HepG2 (cell line): ENCODE data around the gene ZNF185. TPM values are rescaled to one million over a fixed set of nuclear protein-coding genes. Genes with fewer than 3 reads are reported as not detected.

Experiments used
- ATAC-seq: fragments of 200-7000 bp; cut with Tn5 transposase; 3 replicates; pipeline ENCODE4 v1.9.1; 2020; ENCODE audit warnings: mild to moderate bottlenecking, moderate library complexity
- BruUV-seq: library from RNA; stranded (reverse); fragments of 400-500 nt; replicated peaks from 2 replicates; lab custom pipeline; 2021; lab: Mats Ljungman, UMichigan
- CTCF ChIA-PET: fragments of 300-600 bp; formaldehyde crosslinking; extraction: SDS; loops from one replicate; lab custom pipeline; 2021; ENCODE audit warnings: low total read pairs, inconsistent platforms, low intra/inter-chr PET ratio; lab: Yijun Ruan, JAX
- POLR2A ChIA-PET: fragments of 350-600 bp; sonication (Branson Sonifier 250); formaldehyde crosslinking; loops from one replicate; lab custom pipeline; 2020; ENCODE audit warnings: antibody characterized with exemption, inconsistent platforms; lab: Yijun Ruan, JAX
- DNase-seq: peaks from one replicate; pipeline ENCODE4 v3.0.0-alpha.2; 2015; ENCODE audit warnings: low spot score
- FAIRE-seq: peaks from 3 replicates; lab custom pipeline; 2011; peaks lifted over from hg19 to GRCh38; lab: Jason Lieb, UNC
- H2AFZ ChIP-seq: one replicate; pipeline ENCODE4 v1.6.1; 2011; ENCODE audit warnings: low read length, inconsistent platforms
- H3K27ac ChIP-seq: fragments of 300-600 bp; 3 replicates; pipeline ENCODE4 v1.8.0; 2011; ENCODE audit warnings: mixed run types, mild to moderate bottlenecking, mixed read lengths, low read length, inconsistent platforms; ENCODE audit not compliant: insufficient read depth; ENCODE audit errors: extremely low read length
- H3K27me3 ChIP-seq, 2 experiments: fragments of 200-600 bp in 1 of 2; 2 replicates in 1 of 2; 3 replicates in 1 of 2; pipeline versions ENCODE4 v1.6.0 to v1.8.0; 2011; ENCODE audit warnings: low read length in 2 of 2, mild to moderate bottlenecking in 2 of 2, moderate library complexity in 2 of 2, inconsistent platforms in 1 of 2; ENCODE audit not compliant: insufficient read depth in 2 of 2, control insufficient read depth in 1 of 2
- H3K36me3 ChIP-seq, 2 experiments: fragments of 200-600 bp in 1 of 2; replicated peaks in 1 of 2; 2 replicates in 1 of 2; 3 replicates in 1 of 2; pipeline versions ENCODE4 v1.5.1 to v1.8.0; 2011; ENCODE audit warnings: low read length in 2 of 2, inconsistent platforms in 1 of 2; ENCODE audit not compliant: insufficient read depth in 2 of 2, control insufficient read depth in 1 of 2
- H3K4me1 ChIP-seq: 2 replicates; pipeline ENCODE4 v1.5.1; 2012; ENCODE audit warnings: low read length, inconsistent platforms; ENCODE audit not compliant: insufficient read depth
- H3K4me2 ChIP-seq: 2 replicates; pipeline ENCODE4 v1.6.0; 2011; ENCODE audit warnings: low read depth, low read length, inconsistent platforms
- H3K4me3 ChIP-seq, 3 experiments: fragments of 200-600 bp in 1 of 3; sonication (generic), shearing (Covaris generic) in 1 of 3; replicated peaks in 1 of 3; 2 replicates each; pipeline ENCODE4 v1.5.1; 2011 to 2016; ENCODE audit warnings: low read length in 3 of 3, inconsistent platforms in 2 of 3, low read depth in 2 of 3, mild to moderate bottlenecking in 2 of 3, control low read depth in 1 of 3, mixed read lengths in 1 of 3; ENCODE audit not compliant: insufficient read depth in 1 of 3
- H3K79me2 ChIP-seq: one replicate; pipeline ENCODE4 v1.6.1; 2011; ENCODE audit warnings: low read length, inconsistent platforms; ENCODE audit not compliant: insufficient read depth
- H3K9ac ChIP-seq: 2 replicates; pipeline ENCODE4 v1.6.0; 2011; ENCODE audit warnings: mild to moderate bottlenecking, low read depth, low read length, inconsistent platforms; ENCODE audit not compliant: insufficient read depth
- H3K9me3 ChIP-seq: 2 replicates; pipeline ENCODE4 v1.5.1; 2012; ENCODE audit warnings: mild to moderate bottlenecking, low read length
- H4K20me1 ChIP-seq: 2 replicates; pipeline ENCODE4 v1.6.0; 2011; ENCODE audit warnings: inconsistent platforms, mild to moderate bottlenecking, low read length, moderate library complexity; ENCODE audit not compliant: insufficient read depth
- CERS6 ChIP-seq: sonication (generic); formaldehyde crosslinking; IDR thresholded peaks from 2 replicates; pipeline ENCODE4 v1.5.0; 2020; ENCODE audit warnings: missing genetic modification reagents
- FIP1L1 ChIP-seq: fragments of 200-400 bp; formaldehyde crosslinking; IDR thresholded peaks from 2 replicates; pipeline ENCODE4 v1.6.1; 2018; ENCODE audit warnings: low read depth, mild to moderate bottlenecking, low read length, moderate library complexity, borderline replicate concordance; ENCODE audit not compliant: insufficient read depth
- MTA1 ChIP-seq: sonication (generic); formaldehyde crosslinking; IDR thresholded peaks from 2 replicates; pipeline ENCODE4 v1.4.0; 2020; ENCODE audit warnings: missing genetic modification reagents, mild to moderate bottlenecking, borderline replicate concordance
- NFATC3 ChIP-seq: sonication (generic); formaldehyde crosslinking; IDR thresholded peaks from 2 replicates; pipeline ENCODE4 v1.5.1; 2020; ENCODE audit warnings: mild to moderate bottlenecking, missing genetic modification reagents
- NFE2L1 ChIP-seq: sonication (generic); formaldehyde crosslinking; IDR thresholded peaks from 2 replicates; pipeline ENCODE4 v1.4.0; 2020; ENCODE audit warnings: missing genetic modification reagents, mild to moderate bottlenecking, borderline replicate concordance
- RORA ChIP-seq: sonication (generic); formaldehyde crosslinking; IDR thresholded peaks from 2 replicates; pipeline ENCODE4 v1.5.0; 2020; ENCODE audit warnings: mild to moderate bottlenecking, missing genetic modification reagents, moderate library complexity
- SP2 ChIP-seq: sonication (generic); formaldehyde crosslinking; IDR thresholded peaks from 2 replicates; pipeline ENCODE4 v1.5.1; 2020; ENCODE audit warnings: mild to moderate bottlenecking, missing genetic modification reagents
- SP5 ChIP-seq: IDR thresholded peaks from 2 replicates; pipeline ENCODE4 v1.6.1; 2016; ENCODE audit warnings: low read depth, borderline replicate concordance
- ZFP82 ChIP-seq: sonication (generic); formaldehyde crosslinking; IDR thresholded peaks from 2 replicates; pipeline ENCODE4 v1.5.1; 2020; ENCODE audit warnings: mild to moderate bottlenecking, missing genetic modification reagents, borderline replicate concordance
- ZNF234 ChIP-seq: sonication (generic); formaldehyde crosslinking; conservative IDR thresholded peaks from 2 replicates; pipeline ENCODE4 v1.5.1; 2020; ENCODE audit warnings: mild to moderate bottlenecking, missing genetic modification reagents
- ZNF3 ChIP-seq: IDR thresholded peaks from 2 replicates; pipeline ENCODE4 v1.7.0; 2017; ENCODE audit warnings: inconsistent platforms
- ZNF550 ChIP-seq: sonication (generic); formaldehyde crosslinking; IDR thresholded peaks from 2 replicates; pipeline ENCODE4 v1.4.0; 2020; ENCODE audit warnings: mild to moderate bottlenecking, missing genetic modification reagents, borderline replicate concordance
- WGBS: methylation state at CpG from one replicate; pipeline ENCODE4 v1.1.6; 2017; ENCODE audit warnings: low lambda C conversion rate; 5-methylcytosine and 5-hydroxymethylcytosine counted together
- in situ Hi-C: cut with HindIII; loops from 2 replicates; pipeline ENCODE4 v1.10.0; 2017; ENCODE audit warnings: low pct_unique_long_range_greater_than_20kb; ENCODE audit not compliant: extremely low pct_ligation_motif_present
- intact Hi-C: fragments of 100-400 bp; cut with micrococcal nuclease; formaldehyde crosslinking; loops from one replicate; pipeline ENCODE4 v1.10.0; 2022; ENCODE audit not compliant: unreplicated experiment
- polyA plus RNA-seq, 8 experiments: library from polyadenylated mRNA; depleted of rRNA in 3 of 8; stranded (reverse) in 7 of 8; unstranded in 1 of 8; fragments of >200 nt; fragmentation: Illumina TruSeq in 4 of 8; extraction: Trizol in 4 of 8; gene quantifications; 2 replicates each; pipeline versions ENCODE4 v1.2.1 to v1.2.3, GENCODE V29; 2011 to 2016; ENCODE audit warnings: low read depth in 4 of 8, missing spikeins in 1 of 8, mixed read lengths in 1 of 8; ENCODE audit not compliant: insufficient read depth in 1 of 8
- total RNA-seq, 5 experiments: library from RNA; depleted of rRNA; stranded (reverse); fragments of >200 nt; fragmentation: Illumina TruSeq; extraction: Trizol; gene quantifications; 2 replicates each; pipeline ENCODE4 v1.2.3, GENCODE V29; 2016; ENCODE audit warnings: low read depth in 1 of 5
- TF ChIP-seq, protein P1 (sequence below): sonication (generic); formaldehyde crosslinking; IDR thresholded peaks from 2 replicates; pipeline ENCODE4 v1.4.0; 2020; ENCODE audit warnings: mild to moderate bottlenecking, low read depth, missing genetic modification reagents
- TF ChIP-seq, protein P2 (sequence below): IDR thresholded peaks from 2 replicates; pipeline ENCODE4 v1.6.1; 2016; ENCODE audit warnings: missing compliant biosample characterization, missing genetic modification reagents, borderline replicate concordance

ZNF185 gene
- total and polyA plus RNA-seq, 2 of the 13 experiments (the other 11 are each of a cell fraction or from before 2014, with no cell fraction given), result 1.6 to 3.4 TPM

- POLR2A ChIA-PET, result no interaction called here
- TF ChIP-seq, protein P1, sequence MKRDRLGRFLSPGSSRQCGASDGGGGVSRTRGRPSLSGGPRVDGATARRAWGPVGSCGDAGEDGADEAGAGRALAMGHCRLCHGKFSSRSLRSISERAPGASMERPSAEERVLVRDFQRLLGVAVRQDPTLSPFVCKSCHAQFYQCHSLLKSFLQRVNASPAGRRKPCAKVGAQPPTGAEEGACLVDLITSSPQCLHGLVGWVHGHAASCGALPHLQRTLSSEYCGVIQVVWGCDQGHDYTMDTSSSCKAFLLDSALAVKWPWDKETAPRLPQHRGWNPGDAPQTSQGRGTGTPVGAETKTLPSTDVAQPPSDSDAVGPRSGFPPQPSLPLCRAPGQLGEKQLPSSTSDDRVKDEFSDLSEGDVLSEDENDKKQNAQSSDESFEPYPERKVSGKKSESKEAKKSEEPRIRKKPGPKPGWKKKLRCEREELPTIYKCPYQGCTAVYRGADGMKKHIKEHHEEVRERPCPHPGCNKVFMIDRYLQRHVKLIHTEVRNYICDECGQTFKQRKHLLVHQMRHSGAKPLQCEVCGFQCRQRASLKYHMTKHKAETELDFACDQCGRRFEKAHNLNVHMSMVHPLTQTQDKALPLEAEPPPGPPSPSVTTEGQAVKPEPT, result no peak
- no peak for TF ChIP-seq CERS6 (CRISPR knock-in tag)
- no peak for TF ChIP-seq SP2
- no peak for TF ChIP-seq MTA1 (CRISPR knock-in tag)
- TF ChIP-seq NFE2L1, result no peak
- no peak for TF ChIP-seq ZNF234
- no peak for TF ChIP-seq FIP1L1
- no peak for TF ChIP-seq ZNF3 (CRISPR knock-in tag)
- no peak for TF ChIP-seq RORA (CRISPR knock-in tag)
- no peak for TF ChIP-seq ZNF550 (CRISPR knock-in tag)
- no peak for TF ChIP-seq ZFP82
- TF ChIP-seq SP5 (CRISPR knock-in tag), result no peak
- no peak for TF ChIP-seq NFATC3 (CRISPR knock-in tag)
- TF ChIP-seq, protein P2, sequence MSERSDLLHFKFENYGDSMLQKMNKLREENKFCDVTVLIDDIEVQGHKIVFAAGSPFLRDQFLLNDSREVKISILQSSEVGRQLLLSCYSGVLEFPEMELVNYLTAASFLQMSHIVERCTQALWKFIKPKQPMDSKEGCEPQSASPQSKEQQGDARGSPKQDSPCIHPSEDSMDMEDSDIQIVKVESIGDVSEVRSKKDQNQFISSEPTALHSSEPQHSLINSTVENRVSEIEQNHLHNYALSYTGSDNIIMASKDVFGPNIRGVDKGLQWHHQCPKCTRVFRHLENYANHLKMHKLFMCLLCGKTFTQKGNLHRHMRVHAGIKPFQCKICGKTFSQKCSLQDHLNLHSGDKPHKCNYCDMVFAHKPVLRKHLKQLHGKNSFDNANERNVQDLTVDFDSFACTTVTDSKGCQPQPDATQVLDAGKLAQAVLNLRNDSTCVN (CRISPR knock-in tag), result no peak
- Histone ChIP-seq H3K36me3 (peaks cover 1 to 54% of the 10 kb centered on the region in 2 experiments), H3K9ac (no peak overlapping the region), H3K4me3 (no peak overlapping the region), H2AFZ (no peak overlapping the region), H3K9me3 (no peaks in the 10 kb centered on the region), H3K79me2 (no peaks in the 10 kb centered on the region), H3K4me2 (no peak overlapping the region), H3K27ac (no peak overlapping the region), H3K4me1 (no peaks in the 10 kb centered on the region), H3K27me3 (no peaks in the 10 kb centered on the region), H4K20me1 (no peaks in the 10 kb centered on the region)
- no peak for FAIRE-seq
- in situ Hi-C loops (no loop called here), intact Hi-C loops (no loop called here)
- CTCF ChIA-PET, result no interaction called here
- BruUV-seq, result no TSS peak
- DNase-seq, result no peak
- 91% methylated on average over 3 of the region's 3 CpGs for WGBS
- no peak for ATAC-seq
These were observed 36.8 kb upstream of the ZNF185 start for GRCh38 chrX:152861116-152861515.
